Type B pancreatic cell (in vitro differentiated cells): ENCODE measurements around the gene CSRNP2. TPM values are rescaled to one million over a fixed set of nuclear protein-coding genes. Genes with fewer than 3 reads are reported as not detected.

Source experiments
- DNase-seq: peaks from one replicate; pipeline ENCODE4 v3.0.0; 2021; ENCODE audit warnings: mixed read lengths; ENCODE audit not compliant: unreplicated experiment; ENCODE audit errors: extremely low spot score
- H3K27ac Mint-ChIP-seq: 2 replicates; pipeline ENCODE4 v1.8.0; 2021; ENCODE audit warnings: mild to moderate bottlenecking, mixed read lengths
- H3K27me3 Mint-ChIP-seq: 2 replicates; pipeline ENCODE4 v1.8.0; 2021; ENCODE audit warnings: mixed read lengths
- H3K36me3 Mint-ChIP-seq: 2 replicates; pipeline ENCODE4 v1.8.0; 2021; ENCODE audit warnings: mixed read lengths
- H3K4me1 Mint-ChIP-seq: one replicate; pipeline ENCODE4 v1.8.0; 2021; ENCODE audit warnings: mixed read lengths; ENCODE audit not compliant: unreplicated experiment
- H3K4me3 Mint-ChIP-seq: 2 replicates; pipeline ENCODE4 v1.8.0; 2021; ENCODE audit warnings: mild to moderate bottlenecking, mixed read lengths
- H3K9me3 Mint-ChIP-seq: 2 replicates; pipeline ENCODE4 v1.8.0; 2021; ENCODE audit warnings: mixed read lengths
- CTCF ChIP-seq: fragments of 200-600 bp; sonication (generic); conservative IDR thresholded peaks from 2 replicates; pipeline ENCODE4 v1.5.0; 2021; ENCODE audit warnings: antibody characterized with exemption, mild to moderate bottlenecking
- total RNA-seq: library from RNA; stranded (reverse); gene quantifications from 2 replicates; pipeline ENCODE4 v1.2.1, GENCODE V29; 2021; ENCODE audit warnings: low replicate concordance

The CSRNP2 gene
- total RNA-seq, 1 donor from 2014 or later: 55.5 TPM

GRCh38 chr12:51065530-51065929, 17.9 kb downstream of the CSRNP2 start:
- no peaks in the 10 kb centered on the region for H3K9me3 Mint-ChIP-seq
- H3K36me3 Mint-ChIP-seq: peaks cover 24% of the 10 kb centered on the region
- H3K27ac Mint-ChIP-seq: no peak overlapping the region
- no peak overlapping the region for H3K4me3 Mint-ChIP-seq
- H3K27me3 Mint-ChIP-seq: no peaks in the 10 kb centered on the region
- no peaks in the 10 kb centered on the region for H3K4me1 Mint-ChIP-seq
- TF ChIP-seq CTCF: no peak
- no peak for DNase-seq

- TF ChIP-seq CTCF: no peak
- Mint-ChIP-seq H3K27me3 (no peaks in the 10 kb centered on the region), H3K36me3 (peaks cover 34% of the 10 kb centered on the region), H3K4me3 (no peak overlapping the region), H3K4me1 (no peaks in the 10 kb centered on the region), H3K9me3 (no peaks in the 10 kb centered on the region), H3K27ac (no peak overlapping the region)
- no peak for DNase-seq
Measured at GRCh38 chr12:51062631-51063397, 20.6 kb downstream of the CSRNP2 start.

- H3K36me3 Mint-ChIP-seq: peaks cover 37% of the 10 kb centered on the region
- TF ChIP-seq CTCF: no peak
- H3K4me1 Mint-ChIP-seq: no peaks in the 10 kb centered on the region
- H3K9me3 Mint-ChIP-seq: no peaks in the 10 kb centered on the region
- H3K27ac Mint-ChIP-seq: no peak overlapping the region
- no peaks in the 10 kb centered on the region for H3K27me3 Mint-ChIP-seq
- no peak for DNase-seq
- H3K4me3 Mint-ChIP-seq: no peak overlapping the region
Measured at GRCh38 chr12:51059086-51059485, 24.3 kb downstream of the CSRNP2 start.

- peaks cover 31% of the 10 kb centered on the region for H3K36me3 Mint-ChIP-seq
- no peaks in the 10 kb centered on the region for H3K9me3 Mint-ChIP-seq
- TF ChIP-seq CTCF: no peak
- H3K27me3 Mint-ChIP-seq: no peaks in the 10 kb centered on the region
- no peak overlapping the region for H3K27ac Mint-ChIP-seq
- no peak for DNase-seq
- H3K4me3 Mint-ChIP-seq: no peak overlapping the region
- H3K4me1 Mint-ChIP-seq: peaks cover 6% of the 10 kb centered on the region
Measured at GRCh38 chr12:51056242-51056641, 27.2 kb downstream of the CSRNP2 start.

- no peak overlapping the region for H3K27ac Mint-ChIP-seq
- peaks cover 6% of the 10 kb centered on the region for H3K4me1 Mint-ChIP-seq
- no peaks in the 10 kb centered on the region for H3K9me3 Mint-ChIP-seq
- H3K4me3 Mint-ChIP-seq: no peak overlapping the region
- TF ChIP-seq CTCF: no peak
- H3K36me3 Mint-ChIP-seq: peaks cover 27% of the 10 kb centered on the region
- DNase-seq: no peak
- no peaks in the 10 kb centered on the region for H3K27me3 Mint-ChIP-seq
Measured at GRCh38 chr12:51055060-51055459, 28.3 kb downstream of the CSRNP2 start.
